GM18511 (cell line): Measurements from ENCODE around the gene ACADL.
A peak's percentile ranks its signal among the peaks of the same experiment; 100 is the strongest.
"Not testable (repeated sequence)": the region's sequence is repeated elsewhere in the genome, so short reads cannot be mapped to it uniquely, and the experiment has no call there.

Source experiments
- ATAC-seq: cut with Tn5 transposase; IDR thresholded peaks from one replicate; pipeline ENCODE4 v1.9.1; 2021; ENCODE audit warnings: mild to moderate bottlenecking, moderate library complexity; ENCODE audit not compliant: unreplicated experiment

The ACADL gene

GRCh38 chr2:210203147-210203546 lies 22.1 kb downstream of the ACADL start:
- no peak for ATAC-seq

- no peak for ATAC-seq
Observed at GRCh38 chr2:210199854-210200253, 25.4 kb downstream of the ACADL start.

- ATAC-seq: peak; percentile 45
Observed at GRCh38 chr2:210199186-210199765, 26.0 kb downstream of the ACADL start.

- no peak for ATAC-seq
Observed at GRCh38 chr2:210198326-210198725, 26.9 kb downstream of the ACADL start.

GRCh38 chr2:210197720-210198119 lies 27.5 kb downstream of the ACADL start:
- ATAC-seq: no peak

- peak; percentile 45 for ATAC-seq
Observed at GRCh38 chr2:210195101-210195852, 30.0 kb downstream of the ACADL start.

GRCh38 chr2:210190345-210190744 lies 34.9 kb downstream of the ACADL start:
- peak; percentile 55 for ATAC-seq

- ATAC-seq: peak; percentile 62
Observed at GRCh38 chr2:210189452-210190138, 35.7 kb downstream of the ACADL start.

- no peak for ATAC-seq
Observed at GRCh38 chr2:210188755-210189154, 36.5 kb downstream of the ACADL start.

GRCh38 chr2:210188190-210188589 lies 37.1 kb downstream of the ACADL start:
- ATAC-seq: no peak

GRCh38 chr2:210183936-210184335 lies 41.3 kb downstream of the ACADL start:
- not testable (repeated sequence) for ATAC-seq

GRCh38 chr2:210181606-210182088 lies 43.6 kb downstream of the ACADL start:
- ATAC-seq: not testable (repeated sequence)

- ATAC-seq: not testable (repeated sequence)
Observed at GRCh38 chr2:210181033-210181605, 44.1 kb downstream of the ACADL start.

- no peak for ATAC-seq
Observed at GRCh38 chr2:210180477-210180876, 44.8 kb downstream of the ACADL start.

GRCh38 chr2:210179351-210179990 lies 45.8 kb downstream of the ACADL start:
- no peak for ATAC-seq

GRCh38 chr2:210177769-210178168 lies 47.5 kb downstream of the ACADL start:
- no peak for ATAC-seq

- not testable (repeated sequence) for ATAC-seq
Observed at GRCh38 chr2:210177115-210177514, 48.1 kb downstream of the ACADL start.

- no peak for ATAC-seq
Observed at GRCh38 chr2:210174086-210174485, 51.2 kb downstream of the ACADL start.

GRCh38 chr2:210172219-210172575 lies 53.0 kb downstream of the ACADL start:
- ATAC-seq: no peak

GRCh38 chr2:210171309-210172218 lies 53.7 kb downstream of the ACADL start, which contains the start of gene KANSL1L:
Gene KANSL1L (minus strand): TSS chr2:210171409. CDS start chr2:210154582, 16,827 bp downstream.
- ATAC-seq: peak; percentile 75
